NCI-H82 treated with DMSO at 0.1 percent for 48 hours (cell line): ENCODE data around the gene EMID1.
"Not testable (repeated sequence)": the region's sequence is repeated elsewhere in the genome, so short reads cannot be mapped to it uniquely, and the experiment has no call there.

Experiments
- DNase-seq: peaks from one replicate; lab custom pipeline; 2025; ENCODE audit not compliant: unreplicated experiment; lab: John Stamatoyannopoulos, UW

Gene EMID1

GRCh38 chr22:29230972-29231875 lies 25.5 kb downstream of the EMID1 start:
- DNase-seq: no peak

DNA sequence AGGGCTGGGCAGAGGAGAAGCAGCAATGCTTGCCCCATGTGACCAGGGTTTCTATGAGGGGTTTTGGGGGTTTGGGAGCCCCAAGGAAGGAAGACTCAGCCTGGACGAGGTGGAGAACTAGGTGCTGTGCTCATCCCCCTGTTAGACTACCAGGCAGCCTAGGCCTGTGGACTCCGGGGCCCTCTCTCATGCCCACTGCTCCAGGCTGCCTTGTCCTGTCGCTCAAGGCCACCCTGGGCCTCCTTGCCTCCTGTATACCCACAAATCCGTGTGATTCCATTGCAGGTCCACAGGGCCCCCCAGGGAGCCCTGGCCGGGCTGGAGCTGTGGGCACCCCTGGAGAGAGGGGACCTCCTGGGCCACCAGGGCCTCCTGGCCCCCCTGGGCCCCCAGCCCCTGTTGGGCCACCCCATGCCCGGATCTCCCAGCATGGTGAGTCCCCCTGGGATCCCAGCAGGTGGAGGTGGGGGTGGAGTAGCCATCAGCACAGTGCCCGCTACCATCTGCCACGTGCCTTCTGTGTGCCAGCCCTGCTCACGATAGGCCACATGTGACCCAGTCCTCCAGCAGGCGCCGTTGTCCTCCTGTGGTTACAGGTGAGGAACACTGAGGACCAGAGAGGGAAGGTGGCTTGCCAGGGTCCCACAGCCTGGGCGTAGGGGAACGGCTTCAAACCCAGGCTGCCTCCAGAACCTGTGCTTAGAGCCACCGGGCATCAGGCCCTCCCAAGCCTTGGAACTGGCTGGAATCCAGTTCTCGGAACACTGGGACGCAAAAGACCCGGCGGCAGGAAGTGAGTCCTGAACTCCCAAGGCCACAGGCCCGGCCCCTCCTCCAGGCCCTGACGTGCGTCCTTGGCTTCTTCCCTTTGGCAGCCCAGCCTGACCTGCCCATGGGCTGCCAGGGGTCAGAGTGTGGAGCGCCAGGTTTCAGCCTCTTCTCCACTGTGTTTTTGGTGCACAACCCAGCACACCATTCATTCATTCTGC lies 26.6 kb downstream of the EMID1 start:
- DNase-seq: no peak

DNA sequence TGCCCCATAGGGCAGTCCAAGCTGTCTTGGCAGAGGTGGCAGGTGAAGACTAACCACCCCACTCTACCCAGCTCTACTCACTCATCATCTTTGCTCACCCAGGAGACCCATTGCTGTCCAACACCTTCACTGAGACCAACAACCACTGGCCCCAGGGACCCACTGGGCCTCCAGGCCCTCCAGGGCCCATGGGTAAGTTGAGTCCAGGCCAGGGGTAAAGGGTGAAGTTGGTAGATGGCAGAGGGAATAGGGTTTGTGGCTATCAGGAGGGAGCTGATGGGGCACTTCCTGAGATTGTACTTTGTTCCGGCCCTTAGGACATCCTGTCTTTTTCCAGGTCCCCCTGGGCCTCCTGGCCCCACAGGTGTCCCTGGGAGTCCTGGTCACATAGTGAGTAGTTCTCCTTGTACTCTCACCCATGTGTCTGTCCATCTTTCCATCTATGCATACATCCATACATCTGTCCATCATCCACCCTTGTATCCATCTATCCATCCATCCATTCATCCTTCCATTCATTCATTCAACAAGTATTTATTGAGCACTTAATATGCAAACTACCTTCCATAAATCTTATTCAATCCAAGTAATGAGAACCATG lies 27.7 kb downstream of the EMID1 start:
- DNase-seq: no peak

- DNase-seq: not testable (repeated sequence)
These were observed 34.8 kb downstream of the EMID1 start for GRCh38 chr22:29240481-29240880.

GRCh38 chr22:29243874-29244446 lies 38.3 kb downstream of the EMID1 start:
- DNase-seq: no peak

DNA sequence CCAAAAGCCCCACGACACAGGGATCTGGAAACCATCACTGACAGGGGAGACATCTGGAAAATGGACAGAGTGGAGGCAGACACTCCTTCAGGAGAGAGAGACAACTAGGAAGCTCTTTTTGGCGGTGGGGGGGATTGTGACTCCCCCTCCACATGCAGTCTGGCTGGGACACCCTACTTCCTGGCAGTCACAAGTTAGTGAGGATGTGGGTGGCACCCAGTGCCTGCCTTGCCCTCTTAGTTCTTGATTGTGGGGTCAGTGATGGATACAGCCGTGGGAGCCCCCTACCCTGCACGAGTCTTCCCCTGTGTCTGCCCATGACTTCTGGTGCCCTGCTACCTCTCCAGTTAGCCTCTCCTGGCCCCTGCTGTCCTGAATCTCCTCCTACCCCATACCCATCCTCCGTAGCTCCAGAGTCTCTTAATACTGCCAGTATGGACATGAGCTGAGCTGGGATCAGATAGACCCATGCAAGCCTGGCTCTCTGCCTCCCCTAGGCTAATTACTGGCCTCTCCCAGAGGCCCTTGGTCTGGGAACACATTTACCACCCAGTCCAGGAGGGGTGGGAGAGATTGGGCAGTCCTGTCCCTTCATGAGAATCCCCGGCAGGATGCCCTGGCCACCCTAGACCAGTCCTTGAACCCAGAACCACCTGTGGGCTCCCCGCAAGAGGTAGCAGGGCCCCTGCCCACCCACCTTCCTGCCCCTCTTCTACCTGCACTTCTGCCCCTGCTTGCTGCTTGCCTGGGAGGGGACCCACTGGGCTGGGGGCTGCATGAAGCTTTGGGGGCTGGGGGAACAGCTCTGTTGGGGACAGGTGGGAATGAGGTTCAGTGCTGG lies 39.3 kb downstream of the EMID1 start:
- no peak for DNase-seq

- no peak for DNase-seq
These were observed 40.1 kb downstream of the EMID1 start for GRCh38 chr22:29245626-29246385.

GRCh38 chr22:29247891-29248290 lies 42.2 kb downstream of the EMID1 start:
- not testable (repeated sequence) for DNase-seq

DNA sequence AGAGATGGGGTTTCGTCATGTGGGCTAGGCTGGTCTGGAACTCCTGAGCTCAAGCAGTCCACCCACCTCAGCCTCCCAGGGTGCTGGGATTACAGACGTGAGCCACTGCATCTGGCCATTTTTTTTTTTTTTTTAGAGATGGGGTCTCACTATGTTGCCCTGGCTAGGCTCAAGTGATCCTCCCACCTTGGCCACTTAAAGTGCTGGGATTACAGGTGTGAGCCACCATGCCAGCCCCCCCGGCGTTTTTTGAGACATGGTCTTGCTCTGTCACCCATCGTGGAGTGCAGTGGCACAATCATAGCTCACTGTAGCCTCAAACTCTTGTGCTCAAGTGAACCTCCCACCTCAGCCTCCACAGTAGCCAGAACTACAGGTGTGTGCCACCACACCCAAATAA lies 45.6 kb downstream of the EMID1 start:
- no peak for DNase-seq

- DNase-seq: no peak
These were observed 46.5 kb downstream of the EMID1 start for GRCh38 chr22:29251981-29252911.

GRCh38 chr22:29253561-29254285 lies 48.0 kb downstream of the EMID1 start:
- no peak for DNase-seq

- DNase-seq: no peak
These were observed 48.6 kb downstream of the EMID1 start for GRCh38 chr22:29254286-29254660.

DNA sequence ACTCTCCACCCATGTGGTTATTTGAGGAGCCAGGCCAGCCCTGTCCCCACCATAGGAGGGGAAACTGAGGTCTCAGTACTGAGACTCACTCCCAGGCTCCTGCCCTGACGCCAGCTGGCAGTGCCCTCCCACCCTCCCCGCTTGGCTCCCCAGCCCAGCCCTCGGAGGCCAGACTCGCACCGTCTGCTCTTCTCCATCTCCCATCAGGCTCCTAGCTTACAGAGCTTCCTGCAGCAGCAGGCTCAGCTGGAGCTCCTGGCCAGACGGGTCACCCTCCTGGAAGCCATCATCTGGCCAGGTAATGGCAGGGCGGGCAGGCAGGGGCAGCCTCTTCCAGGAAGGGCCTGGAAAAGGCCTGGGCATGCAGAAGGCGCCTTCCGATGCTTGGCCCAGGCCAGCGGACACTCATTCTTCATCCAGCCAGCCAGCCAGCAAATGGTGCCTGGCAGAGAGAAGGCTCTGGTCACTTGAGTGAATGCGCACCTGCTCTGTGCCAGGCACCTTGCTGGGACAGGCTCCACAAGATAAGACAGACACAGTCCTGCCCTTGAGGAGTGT lies 49.4 kb downstream of the EMID1 start:
- no peak for DNase-seq

GRCh38 chr22:29256606-29257325 lies 51.1 kb downstream of the EMID1 start:
- no peak for DNase-seq

DNA sequence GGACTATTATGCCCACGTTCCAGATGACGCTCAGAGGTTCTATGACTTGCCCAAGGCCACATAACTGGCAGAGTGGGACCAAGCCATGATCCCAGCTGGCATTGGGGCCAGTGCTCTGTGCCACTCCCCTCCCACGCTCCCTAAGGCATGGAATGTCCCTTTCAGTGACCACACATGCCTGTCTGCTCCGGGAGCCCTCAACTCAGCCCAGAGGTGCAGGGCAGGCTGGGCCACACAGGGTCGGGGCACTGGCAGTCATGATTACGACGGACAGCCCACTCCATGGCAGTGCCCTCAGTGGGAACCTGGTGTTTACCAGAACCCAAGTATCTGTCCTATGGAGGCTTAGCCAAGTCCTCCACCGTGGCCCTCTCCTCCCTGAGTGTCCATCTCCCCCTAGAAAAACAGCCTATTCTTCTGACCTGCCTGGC lies 52.1 kb downstream of the EMID1 start:
- no peak for DNase-seq

GRCh38 chr22:29258407-29259252 lies 52.9 kb downstream of the EMID1 start:
- no peak for DNase-seq
